GM18502 (cell line): ENCODE results near the gene TTC6.

ENCODE experiments used
- ATAC-seq: cut with Tn5 transposase; IDR thresholded peaks from one replicate; pipeline ENCODE4 v1.9.1; 2021; ENCODE audit warnings: mild to moderate bottlenecking; ENCODE audit not compliant: unreplicated experiment, poor library complexity

The TTC6 gene

GRCh38 chr14:37618498-37619028, 23.1 kb downstream of the TTC6 start:
- ATAC-seq: no peak

GRCh38 chr14:37620856-37621255, 25.4 kb downstream of the TTC6 start:
- no peak for ATAC-seq

GRCh38 chr14:37622231-37622923, 26.9 kb downstream of the TTC6 start:
- no peak for ATAC-seq

GRCh38 chr14:37623426-37623951, 28.1 kb downstream of the TTC6 start:
- no peak for ATAC-seq

GRCh38 chr14:37623971-37624370, 28.5 kb downstream of the TTC6 start:
- no peak for ATAC-seq

- ATAC-seq: no peak
Observed at GRCh38 chr14:37625597-37626595, 30.5 kb downstream of the TTC6 start.

- no peak for ATAC-seq
Observed at GRCh38 chr14:37637341-37637740, 41.9 kb downstream of the TTC6 start.

- no peak for ATAC-seq
Observed at GRCh38 chr14:37638599-37638998, 43.2 kb downstream of the TTC6 start.

GRCh38 chr14:37641117-37641516, 45.7 kb downstream of the TTC6 start:
- no peak for ATAC-seq

GRCh38 chr14:37642125-37642524, 46.7 kb downstream of the TTC6 start:
- ATAC-seq: no peak

GRCh38 chr14:37643701-37644100, 48.3 kb downstream of the TTC6 start:
- no peak for ATAC-seq
